DMS53 treated with DMSO at 0.1 percent for 48 hours (cell line): Measurements from ENCODE around the gene PTPN9.
"Not testable (repeated sequence)": the region's sequence is repeated elsewhere in the genome, so short reads cannot be mapped to it uniquely, and the experiment has no call there.

Experiments used
- DNase-seq: peaks from one replicate; lab custom pipeline; 2025; ENCODE audit not compliant: unreplicated experiment; lab: John Stamatoyannopoulos, UW

Gene PTPN9

DNA sequence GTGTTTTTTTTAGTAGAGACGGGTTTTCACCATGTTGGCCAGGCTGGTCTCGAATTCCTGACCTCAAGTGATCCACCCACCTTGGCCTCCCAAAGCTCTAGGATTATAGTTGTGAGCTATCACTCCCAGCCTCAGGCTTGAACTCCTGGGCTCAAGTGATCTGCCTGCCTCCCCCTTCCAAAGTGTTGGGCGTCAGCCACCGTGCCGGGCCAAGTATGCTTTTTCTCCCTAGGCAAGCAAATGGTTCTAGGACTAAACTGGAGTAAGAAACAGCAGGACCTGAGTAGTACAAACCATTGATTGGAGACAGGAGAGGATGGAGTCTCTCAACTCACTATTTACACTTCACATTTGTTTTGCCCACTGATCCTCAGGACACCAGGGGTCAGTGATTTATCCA lies 4.6 kb upstream of the PTPN9 start:
- no peak for DNase-seq

DNA sequence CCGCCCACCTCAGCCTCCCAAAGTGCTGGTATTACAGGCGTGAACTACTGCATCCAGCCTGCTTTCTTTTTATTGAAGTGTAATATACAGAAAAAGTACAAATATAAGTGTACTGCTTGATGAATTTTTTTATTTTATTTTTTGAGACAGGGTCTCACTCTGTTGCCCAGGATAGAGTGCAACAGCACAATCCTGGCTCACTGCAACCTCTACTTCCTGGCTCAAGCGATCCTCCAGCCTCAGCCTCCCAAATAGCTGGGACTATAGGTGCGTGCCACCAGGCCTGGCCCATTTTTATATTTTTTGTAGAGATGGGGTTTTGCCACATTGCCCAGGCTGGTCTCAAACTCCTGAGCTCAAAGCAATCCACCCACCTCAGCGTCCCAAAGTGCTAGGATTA lies 3.8 kb upstream of the PTPN9 start:
- DNase-seq, result not testable (repeated sequence)

DNA sequence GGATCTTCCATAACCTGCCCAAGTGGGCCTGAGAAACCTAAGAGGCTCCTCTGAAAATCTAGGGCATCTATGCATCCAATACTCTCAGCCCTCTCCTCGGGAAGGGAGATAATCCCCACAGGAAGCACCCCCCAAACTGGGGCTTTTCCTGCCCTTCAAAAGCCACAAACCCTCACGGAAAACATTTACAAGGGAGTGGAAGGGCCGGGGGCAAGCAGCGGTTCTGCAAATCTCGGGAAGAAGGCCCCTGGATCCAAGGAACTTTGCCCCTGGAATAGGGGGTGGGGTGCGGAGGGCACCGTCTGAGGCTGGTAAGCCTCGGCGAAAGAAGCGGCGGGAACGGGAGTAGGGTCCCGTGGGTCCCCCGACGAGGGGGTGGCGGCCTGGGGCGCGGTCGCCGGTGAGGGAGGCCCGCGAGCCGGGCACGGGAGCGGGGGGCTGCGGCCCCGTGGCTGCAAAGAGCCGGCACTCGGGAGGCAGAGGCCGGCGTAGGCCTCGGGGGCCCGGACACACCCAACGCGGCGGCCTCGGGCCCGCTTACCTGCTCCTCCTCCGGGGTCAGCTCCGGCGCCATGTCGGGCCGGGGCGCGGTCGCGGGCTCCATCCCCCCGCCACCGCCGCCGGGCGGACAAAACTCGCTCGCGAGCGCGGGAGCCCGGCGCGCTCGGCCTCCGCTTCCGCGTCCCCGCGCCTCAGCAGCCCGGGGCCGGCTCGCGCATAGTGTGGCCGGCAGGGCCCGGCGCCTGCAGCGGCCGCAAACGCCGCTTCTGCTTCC lies 755 bp downstream of the PTPN9 start:
- DNase-seq, result no peak

DNA sequence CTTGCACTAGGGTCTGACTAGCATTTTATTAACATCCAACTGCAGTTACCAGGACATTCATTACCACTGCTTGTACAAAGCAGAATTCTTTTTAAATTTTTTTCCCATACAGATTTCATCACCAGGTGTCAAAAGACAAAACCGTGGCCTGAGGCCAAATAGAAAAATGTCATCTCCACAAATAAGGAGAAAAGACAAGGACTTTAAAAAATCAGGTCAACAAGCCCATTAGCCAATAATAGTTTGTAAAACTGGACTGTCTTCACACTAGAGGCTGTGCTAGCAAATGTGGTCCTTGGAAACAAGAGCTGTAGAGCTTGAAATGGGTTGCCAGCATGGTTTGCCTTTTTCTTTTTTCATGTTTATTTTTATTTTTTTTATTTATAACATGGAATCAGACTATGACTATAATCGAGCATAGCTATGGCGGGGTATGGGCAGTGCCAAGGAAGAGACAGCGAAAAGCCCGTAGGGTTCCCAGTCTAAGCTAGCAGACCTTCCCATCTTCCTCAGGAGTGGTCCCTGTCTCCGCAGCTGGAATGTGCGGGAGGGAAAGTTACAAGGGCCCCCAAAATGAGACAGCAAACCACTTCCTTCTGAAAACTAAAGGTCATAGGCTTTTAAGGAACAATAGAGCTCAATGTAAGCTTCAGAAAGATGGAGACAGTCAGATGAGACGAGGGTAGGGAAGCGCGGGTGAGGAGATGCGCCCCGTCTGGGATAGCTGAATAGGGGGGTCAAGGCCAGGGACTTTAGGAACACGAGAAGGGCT lies 1.5 kb downstream of the PTPN9 start:
- no peak for DNase-seq

DNA sequence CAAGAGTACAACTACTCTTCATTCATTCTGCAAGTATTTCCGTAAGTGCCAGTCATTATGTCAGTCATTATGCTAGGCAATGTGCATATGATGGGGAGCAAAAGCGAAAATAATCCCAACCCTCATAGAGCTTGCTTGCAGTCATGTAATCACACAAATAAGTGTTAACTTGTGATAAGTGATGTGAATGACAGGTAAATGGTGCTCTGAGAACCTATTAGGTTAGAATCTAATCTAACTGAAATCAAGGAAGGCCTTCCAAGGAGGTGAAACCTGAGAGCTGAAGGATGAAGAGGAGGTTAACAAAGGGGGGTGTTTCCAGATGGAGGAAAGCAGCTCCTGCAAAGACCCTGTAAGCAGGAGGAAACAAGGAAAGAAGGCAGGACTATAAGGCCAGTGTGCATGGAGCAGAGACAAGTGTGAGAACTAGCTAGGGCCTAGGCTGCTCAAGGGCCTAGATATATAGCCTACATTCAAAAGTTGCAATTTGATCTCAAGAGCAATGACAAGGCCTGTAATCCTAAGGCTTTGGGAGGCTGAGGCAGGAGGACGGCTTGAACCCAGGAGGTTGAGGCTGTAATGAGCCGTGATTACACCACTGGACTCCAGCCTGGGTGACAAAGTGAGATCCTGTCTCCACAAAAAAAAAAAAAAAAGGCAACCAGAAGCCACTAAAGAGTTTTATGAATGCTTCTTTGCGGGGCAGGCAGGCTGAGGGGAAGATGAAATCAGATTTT lies 5.3 kb downstream of the PTPN9 start:
- no peak for DNase-seq

DNA sequence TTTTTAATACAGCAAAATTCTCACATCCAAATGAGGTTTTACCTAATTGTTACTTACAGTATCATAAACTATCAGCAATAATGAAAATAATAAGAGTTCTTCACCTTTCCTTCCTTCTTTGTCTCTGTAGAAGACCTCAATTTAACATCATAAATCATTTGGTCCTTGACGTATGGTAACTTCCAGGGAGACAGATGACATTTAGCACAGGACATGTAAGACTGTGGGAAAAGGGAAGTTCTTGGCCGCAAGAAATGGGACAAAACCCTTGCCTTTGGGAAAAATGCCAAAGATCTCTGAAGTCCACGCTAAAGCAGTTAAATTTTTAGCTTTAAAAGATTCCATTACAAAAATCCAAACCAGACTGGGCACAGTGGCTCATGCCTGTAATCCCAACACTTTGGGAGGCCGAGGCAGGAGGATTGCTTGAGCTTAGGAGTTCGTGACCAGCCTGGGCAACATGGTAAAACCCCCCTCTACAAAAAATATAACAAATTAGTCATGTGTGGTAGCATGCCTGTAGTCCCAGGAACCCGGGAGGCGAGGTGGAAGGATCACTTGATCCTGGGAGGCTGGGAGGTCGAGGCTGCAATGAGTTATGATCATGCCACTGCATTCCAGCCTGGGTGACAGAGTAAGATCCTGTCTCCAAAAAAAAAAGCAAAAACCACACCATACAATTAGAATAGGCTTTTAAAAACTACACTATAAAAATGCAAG lies 8.8 kb downstream of the PTPN9 start:
- DNase-seq, result no peak

DNA sequence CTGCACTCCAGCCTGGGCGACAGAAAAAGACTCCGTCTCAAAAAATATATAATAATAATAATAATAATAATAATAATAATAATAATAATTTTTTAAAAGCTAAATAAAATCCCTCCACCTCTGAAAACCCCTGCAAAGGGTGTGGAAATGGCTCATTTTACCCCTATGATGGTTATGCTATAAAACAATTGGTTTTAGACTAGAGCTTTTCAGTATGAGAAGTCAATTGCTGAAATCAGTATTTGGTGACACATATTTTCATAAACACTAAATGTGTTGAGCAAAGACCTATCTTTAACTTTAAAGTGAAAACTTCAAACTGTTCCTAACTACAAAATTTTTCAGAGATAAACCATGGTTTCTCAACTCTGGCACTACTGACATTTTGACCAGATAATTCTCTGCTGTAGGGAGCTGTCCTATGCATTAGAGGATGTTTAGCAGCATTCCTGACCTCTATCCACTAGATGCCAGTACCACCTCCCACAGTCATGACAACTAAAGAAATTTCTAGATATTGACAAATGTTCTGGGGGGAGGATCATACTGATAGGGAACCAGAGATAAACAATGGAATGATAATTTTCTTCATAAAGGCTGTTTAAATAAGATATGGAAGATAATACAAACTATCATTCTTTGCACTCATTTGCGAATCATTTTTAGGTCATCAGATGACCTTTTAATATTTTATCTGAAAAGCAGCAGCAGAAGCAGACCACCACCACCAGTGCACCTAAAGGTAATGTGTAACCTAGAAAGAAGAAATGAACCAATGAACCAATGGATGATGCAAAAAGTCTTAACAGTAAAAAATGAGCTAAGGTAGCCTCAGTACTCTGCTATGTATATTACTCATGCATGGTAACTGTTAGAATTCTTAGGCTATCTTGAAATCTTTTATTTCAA lies 13.8 kb downstream of the PTPN9 start:
- no peak for DNase-seq

DNA sequence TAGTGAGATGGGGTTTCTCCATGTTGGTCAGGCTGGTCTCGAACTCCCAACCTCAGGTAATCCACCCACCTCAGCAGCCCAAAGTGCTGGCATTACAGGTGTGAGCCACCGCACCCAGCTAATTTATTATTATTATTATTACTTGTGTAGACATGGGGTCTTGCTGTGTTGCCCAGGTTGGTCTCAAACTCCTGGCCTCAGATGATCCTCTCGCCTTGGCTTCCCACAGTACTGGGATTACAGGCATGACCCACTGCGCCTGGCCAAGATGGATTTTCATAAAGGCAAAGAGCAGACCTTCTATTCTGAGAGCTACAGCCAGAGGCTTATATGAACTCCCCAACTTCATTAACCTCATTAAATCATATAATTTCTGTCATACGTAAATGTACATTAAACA lies 17.2 kb downstream of the PTPN9 start:
- no peak for DNase-seq

DNA sequence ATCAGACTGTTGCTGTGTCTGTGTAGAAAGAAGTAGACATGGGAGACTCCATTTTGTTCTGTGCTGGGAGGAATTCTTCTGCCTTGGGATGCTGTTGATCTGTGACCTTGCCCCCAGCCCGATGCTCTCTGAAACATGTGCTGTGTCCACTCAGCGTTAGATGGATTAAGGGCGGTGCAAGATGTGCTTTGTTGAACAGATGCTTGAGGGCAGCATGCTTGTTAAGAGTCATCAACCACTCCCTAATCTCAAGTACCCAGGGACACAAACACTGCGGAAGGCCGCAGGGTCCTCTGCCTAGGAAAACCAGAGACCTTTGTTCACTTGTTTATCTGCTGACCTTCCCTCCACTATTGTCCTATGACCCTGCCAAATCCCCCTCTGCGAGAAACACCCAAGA lies 19.8 kb downstream of the PTPN9 start:
- DNase-seq, result not testable (repeated sequence)

DNA sequence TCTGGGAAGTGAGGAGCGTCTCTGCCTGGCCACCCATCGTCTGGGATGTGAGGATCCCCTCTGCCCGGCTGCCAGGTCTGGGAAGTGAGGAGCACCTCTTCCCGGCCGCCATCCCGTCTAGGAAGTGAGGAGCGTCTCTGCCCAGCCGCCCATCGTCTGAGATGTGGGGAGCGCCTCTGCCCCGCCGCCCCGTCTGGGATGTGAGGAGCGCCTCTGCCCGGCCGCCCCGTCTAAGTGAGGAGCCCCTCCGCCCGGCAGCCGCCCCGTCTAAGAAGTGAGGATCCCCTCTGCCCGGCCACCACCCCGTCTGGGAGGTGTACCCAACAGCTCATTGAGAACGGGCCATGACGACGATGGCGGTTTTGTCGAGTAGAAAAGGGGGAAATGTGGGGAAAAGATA lies 20.2 kb downstream of the PTPN9 start:
- DNase-seq, result not testable (repeated sequence)

DNA sequence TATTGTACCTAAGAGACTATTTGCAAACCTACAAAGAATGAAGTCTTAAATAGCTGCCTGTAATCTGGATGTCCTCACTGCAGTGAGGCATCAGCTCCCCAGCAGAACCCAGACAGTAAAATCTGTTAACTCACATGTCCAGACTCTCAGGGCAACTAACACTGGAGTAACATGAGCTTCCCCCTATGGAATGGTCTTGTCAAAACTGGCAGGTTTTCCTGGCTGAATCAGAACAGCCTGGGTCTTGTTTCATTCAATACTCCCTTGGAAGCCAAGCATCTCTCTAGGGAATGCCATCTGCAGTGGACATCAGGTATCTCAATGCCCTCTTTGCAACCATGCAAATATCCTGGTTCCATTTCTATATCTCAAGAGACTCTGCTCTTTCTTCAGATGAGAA lies 24.4 kb downstream of the PTPN9 start:
- no peak for DNase-seq

DNA sequence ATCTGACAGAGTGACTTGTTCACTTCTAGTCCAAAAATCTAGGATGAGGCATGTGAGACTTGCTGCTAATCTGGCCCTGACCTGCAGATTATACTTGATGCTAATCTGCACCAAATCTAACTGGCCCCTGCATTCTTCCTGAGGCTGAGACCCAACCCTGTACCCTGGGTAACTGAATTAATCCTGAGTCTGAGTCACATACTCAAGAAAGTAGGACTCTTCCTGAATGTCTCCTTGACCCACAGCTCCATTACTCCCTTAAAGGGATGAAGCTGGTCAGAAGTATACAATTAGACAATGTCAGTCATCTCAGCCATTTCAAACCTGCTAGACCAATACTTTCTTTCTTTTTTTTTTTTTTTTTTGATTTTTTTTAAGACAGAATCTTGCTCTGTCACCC lies 25.5 kb downstream of the PTPN9 start:
- no peak for DNase-seq

DNA sequence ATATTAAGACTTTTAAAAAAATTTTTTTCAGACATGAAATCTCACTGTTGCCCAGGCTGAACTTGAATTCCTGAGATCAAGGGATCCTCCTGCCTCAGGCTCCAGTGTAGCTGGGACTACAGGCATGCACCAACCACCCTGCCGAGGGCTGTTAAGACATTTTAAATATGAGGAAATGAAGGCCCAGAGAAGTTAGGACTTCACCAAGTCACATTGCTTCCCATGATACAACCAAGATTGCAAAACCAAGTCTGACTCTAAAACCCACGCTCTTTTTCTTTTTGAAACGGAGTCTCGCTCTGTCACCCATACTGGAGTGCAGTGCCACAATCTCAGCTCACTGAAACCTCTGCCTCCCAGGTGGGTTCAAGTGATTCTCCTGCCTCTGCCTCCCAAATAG lies 28.0 kb downstream of the PTPN9 start:
- no peak for DNase-seq

DNA sequence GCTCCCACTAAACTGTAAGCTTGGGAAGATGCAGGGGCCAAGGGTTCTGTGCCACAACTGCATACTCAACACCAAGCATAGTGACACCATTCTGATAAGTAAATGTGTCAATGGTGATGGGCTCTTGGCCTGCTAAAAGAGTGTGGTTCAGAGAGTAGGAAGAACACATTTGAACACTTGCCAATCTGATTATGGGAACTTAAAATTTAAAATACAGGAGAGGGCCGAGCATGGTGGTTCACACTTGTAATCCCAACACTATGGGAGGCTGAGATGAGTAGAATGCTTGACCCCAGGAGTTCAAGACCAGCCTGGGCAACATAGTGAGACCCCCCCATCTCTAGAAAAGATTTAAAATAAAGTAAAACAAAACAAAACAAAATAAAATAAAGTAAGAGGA lies 34.1 kb downstream of the PTPN9 start:
- DNase-seq, result no peak

DNA sequence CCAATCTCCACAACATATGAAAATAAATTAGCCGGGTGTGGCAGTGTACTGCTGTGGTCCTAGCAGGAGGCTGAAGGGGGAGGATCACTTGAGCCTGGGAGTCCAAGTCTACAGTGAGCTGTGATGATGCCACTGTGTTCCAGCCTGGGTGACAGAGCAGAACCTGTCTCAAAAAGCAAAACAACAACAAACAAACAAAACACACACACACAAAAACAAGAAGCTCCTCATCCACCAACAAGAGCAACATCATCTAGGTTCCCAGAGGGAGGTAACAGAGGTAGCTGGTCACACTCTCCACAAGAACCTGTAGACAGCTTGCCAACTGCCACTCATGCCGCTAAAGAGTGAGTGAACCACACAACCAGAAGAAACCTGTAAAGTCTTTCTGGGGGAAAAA lies 34.8 kb downstream of the PTPN9 start:
- DNase-seq, result no peak

DNA sequence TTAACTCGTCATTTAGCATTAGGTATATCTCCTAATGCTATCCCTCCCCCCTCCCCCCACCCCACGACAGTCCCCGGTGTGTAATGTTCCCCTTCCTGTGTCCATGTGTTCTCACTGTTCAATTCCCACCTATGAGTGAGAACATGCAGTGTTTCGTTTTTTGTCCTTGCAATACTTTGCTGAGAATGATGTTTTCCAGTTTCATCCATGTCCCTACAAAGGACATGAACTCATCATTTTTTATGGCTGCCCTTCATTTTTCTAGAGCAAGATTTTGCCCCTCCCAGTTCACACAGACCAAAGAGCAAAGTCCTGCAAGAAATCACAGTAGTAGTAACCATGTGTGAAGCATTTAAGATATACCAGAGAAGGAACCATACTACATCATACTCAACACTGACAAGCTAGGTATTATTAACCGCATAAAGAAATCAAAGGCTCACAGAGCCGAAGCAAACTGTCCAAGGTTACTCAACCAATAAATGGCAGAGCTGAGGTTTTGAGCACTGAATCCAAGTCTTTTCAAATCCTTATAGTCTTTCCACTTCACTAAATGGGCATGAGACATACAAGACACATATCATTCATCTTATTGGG lies 36.1 kb downstream of the PTPN9 start:
- not testable (repeated sequence) for DNase-seq

DNA sequence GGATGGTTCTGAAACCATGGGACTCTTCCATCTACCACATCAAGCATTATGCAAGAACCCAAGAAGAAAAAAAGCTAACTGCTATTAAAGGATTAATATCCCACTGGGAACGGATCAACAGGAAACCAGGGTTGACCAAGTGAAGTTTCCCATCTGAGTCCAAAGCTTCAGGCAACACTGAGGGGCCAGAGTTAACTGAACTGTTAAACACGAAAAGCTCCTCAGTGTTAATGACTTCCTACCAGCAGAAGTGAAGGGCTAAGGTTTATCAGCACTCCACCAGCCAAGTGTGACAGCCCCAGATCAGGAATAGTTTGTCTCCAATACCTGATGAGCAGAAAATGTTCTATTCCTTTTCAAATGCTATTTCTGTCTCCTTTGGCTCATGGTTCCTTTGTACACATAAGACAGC lies 36.7 kb downstream of the PTPN9 start:
- no peak for DNase-seq

DNA sequence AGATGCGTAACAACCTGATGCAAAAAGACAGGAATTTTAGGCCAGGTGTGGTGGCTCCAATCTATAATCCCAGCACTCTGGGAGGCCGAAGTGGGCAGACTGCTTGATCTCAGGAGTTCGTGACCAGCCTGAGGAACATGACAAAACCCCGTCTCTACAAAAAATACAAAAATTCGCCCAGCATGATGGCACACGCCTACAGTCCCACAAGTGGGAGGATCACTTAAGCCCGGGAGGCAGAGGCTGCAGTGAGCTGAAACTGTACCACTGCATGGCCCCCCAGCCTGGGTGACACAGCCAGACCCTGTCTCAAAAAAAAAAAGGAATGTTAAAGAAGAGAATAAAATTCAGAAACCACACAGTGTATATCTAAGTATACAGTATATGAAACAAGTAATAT lies 40.7 kb downstream of the PTPN9 start:
- DNase-seq, result no peak

DNA sequence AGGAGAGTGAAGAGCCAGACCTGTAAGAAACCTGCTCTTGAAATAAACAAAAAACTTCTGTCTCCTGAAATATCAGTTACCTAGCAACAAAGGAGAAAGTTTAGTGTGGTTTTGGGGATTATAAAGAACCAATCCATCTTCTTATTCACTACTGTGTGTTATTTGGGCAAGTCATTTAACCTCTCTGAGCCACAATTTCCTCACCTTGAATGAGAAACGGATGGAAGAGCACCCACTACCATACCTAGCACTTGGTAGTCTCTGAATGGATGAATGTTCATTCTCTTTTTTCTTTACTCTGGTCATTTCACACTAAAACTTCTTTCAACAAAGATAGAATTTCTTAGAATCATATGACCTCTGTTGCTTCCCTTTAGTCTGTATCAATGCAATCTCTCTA lies 45.2 kb downstream of the PTPN9 start:
- DNase-seq, result no peak
